CD4-positive, alpha-beta T cell treated with Interleukin-4 for 1 hour (primary cell): ENCODE data around the gene JAML.
A peak's percentile ranks its signal among the peaks of the same experiment; 100 is the strongest.

ENCODE experiments used
- DNase-seq, 2 donors: peaks; one replicate each; pipeline ENCODE4 v3.0.0-alpha.2; 2020 to 2022

JAML gene

DNA sequence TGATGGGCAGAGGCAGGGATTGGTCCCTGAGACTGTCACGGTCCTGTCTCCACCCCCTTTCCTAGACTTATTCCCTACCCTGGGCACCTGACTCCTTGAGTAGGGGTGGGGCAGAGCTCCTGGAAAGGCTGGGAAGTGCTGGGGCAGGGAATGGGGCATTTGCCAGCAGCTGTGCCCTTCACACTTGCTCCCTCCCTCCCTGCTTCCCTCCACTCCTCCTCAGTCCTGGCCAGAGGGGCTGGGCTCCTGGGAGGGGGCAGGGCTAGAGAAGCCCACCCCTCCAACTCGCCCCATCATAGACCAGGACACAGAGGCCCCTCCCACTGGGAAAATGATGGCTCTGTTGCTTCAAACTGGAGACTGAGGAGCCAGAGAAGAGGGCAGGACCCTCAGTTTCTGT lies 59.9 kb downstream of the JAML start:
- DNase-seq = no peak

DNA sequence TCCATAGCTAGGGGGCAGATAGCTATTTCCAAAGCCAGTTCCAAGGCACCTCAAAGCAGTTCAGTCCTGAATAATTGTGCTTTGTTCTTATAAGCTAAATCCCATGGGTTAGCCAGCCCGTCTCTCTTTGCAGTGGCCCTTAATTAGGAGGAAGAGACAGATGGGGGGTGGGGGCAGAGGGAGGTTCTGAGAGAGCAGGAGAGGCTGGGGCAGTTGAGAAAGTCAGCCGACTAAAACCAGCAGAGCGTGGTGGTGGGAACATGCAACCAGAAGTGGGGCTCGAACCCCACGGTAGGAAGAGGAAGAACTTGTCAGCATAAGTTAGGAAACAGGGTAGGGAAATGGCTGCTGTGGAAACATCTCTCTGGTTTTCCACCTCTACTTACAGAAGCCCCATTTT lies 61.3 kb downstream of the JAML start:
- no peak for DNase-seq

DNA sequence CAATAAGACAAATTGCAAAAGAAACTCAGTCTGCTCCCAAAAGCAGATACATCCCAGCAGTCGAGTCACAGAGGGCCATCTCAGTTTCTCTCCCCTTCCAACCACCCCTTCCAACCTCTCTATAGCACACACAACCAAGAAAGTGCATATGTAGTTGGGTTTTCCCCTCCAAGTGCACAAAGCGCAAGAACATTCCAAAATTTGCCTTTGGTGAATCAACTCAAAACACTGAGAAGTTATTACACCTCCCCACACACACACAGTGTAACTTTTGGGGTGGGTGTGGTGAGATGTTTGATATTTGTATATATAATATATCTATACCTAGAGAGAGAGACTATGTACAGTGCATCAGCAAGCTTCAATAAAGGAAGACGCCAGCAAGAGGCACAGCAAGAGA lies 62.0 kb downstream of the JAML start:
- DNase-seq = no peak

DNA sequence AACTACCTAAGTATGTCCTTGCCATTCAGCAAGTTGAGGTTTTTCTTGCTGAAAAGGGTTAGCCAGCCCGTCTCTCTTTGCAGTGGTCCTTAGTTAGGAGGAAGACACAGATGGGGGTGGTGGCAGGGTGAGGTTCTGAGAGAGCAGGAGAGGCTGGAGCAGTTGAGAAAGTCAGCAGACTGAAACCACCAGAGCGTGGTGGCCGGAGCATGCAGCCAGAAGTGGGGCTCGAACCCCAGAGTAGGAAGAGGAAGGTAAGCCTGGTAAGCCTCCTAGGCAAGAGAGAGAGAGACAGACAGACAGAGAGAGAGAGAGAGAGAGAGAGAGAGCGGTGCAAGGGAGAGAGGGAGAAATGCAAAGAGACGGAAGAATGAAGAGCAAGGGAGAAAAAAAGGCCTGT lies 63.0 kb downstream of the JAML start:
- no peak for DNase-seq

DNA sequence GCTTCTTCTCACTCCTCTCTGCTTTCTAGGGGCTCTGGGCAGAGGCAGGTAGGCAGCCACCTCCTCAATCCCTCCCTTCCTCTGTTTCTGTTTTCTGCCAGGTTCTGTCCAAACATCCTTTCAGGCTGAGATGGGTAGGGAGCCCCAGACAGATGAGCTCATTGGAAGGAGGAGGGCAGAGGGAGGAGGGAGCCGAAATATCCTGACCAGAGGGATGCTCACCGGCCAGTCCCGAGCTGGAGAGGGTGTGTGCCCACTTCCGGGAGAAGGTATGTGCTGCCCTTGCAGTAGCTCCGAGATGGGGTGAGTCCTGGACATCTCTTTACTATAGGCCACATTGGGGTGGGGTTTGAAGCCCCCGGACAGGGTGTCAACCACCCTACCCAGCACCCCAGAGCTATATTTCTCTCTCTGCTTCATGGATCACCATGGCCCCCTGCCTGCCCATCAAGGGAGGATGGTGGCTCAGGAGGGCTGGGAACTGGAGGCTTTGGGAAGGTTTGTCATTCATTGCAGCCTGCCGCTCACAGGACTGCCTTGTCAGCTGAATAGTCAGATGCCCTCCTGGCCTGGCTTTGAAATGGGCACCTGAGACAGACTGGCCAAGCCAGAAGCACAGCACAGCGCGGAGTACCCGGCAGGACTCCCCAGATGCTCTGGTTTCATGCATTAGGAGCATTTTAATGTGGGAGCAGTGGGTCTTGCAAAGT lies 67.5 kb downstream of the JAML start:
- DNase-seq = no peak

DNA sequence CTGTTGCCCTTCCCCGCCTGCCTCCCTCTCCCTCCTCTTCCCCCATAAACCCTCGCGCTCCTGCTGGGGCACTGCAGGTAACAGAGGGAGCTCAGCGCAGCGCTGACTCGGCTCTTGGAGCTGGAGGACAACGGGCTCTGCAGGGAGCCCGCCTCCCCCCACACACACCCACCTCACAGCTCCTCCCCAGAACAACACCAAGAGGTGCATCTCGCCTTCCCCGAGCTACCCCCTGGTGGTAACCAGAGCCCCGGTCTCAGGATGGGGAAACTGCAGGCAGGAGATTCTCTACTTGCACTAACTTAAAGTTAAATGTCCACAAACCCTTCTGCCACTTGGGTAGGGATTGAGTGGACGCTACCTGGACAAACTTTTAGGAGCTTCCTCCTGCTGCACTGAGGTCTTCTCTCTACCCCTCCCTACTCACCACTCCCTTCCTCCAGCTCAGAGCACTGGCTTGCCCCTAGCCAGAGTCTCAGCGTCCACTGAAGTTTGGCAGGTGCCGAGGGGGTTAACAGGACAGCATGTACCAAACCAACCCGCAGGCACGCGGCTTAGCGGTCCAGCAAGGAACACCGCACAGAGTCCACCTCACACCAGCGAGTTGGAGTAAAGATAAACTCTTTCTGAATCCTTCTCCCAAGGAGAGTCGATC lies 68.2 kb downstream of the JAML start:
- peak in 1 of 2 donors; percentile 8 for DNase-seq

DNA sequence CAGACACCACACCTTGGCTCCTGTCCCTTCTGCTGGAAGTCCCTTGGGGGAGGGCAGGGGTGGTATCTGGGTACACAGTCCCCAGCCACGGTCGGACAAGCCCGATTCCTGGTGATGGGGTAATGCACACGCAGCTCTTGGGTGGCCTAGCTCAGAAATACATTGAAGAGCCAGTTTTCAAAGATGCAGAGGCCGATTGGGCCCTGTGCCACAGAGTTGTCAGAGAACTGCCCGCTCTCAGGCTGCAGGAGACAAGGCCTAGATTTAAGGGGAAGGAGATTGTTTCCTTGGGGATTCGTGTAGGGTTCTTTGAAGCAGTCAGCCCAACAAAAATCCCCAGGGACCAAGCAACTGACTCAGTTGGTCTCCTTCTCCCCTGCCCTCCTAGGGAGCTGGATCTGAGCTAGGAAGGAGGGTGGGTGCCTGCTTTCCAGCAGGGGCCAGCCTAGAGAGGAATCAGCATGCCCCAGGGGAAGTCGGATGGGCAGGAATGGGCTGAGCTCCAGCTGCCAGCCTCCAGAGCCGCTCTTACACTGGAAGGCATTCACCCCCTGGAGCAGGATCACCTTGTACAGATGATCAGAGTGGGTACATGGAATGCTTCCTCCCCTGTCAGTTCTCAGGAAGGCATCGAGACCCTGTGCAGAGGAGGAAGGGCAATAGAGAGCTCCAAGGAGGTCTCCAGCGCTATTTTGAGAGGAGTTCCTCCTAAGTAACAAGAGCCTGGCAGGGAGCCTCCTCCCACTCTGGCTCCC lies 68.9 kb downstream of the JAML start:
- DNase-seq = no peak

DNA sequence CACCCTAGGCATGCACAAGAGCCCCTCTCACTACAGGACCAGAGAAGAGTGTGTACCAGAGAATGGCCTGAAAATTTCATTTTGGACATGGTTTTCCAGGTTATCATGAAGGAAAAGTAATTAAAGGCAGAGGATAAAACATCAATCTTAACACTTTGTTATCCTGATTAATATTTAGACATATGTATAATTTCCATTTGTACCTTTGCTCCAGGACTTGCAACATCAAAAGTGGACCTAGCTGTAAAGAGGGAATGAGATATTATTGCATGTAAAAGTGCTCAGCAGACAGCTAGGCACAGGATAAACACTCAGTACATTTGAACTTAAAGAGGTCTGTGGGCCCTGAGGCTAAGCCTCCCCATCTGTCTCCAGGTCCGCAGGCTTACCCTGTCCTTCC lies 70.2 kb downstream of the JAML start:
- no peak for DNase-seq

DNA sequence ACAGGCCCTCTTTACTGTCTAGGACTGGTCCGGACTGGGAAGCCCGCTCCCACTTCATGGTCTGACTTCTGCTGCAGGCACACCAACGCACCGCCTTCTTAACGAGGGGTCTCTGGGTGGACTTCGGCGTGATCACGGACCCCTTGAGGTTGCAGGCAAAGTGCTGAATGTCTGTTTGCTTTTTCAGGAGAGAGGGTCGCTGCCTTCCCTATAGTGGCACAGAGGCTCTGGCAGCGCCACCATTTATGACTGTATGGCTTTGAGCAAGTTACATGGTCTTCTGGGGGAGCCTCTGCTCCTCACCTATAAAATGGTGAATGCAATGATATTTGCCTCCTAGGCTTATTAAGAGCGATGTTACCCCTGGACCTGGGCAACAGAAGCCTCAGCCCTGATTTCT lies 70.8 kb downstream of the JAML start:
- no peak for DNase-seq

DNA sequence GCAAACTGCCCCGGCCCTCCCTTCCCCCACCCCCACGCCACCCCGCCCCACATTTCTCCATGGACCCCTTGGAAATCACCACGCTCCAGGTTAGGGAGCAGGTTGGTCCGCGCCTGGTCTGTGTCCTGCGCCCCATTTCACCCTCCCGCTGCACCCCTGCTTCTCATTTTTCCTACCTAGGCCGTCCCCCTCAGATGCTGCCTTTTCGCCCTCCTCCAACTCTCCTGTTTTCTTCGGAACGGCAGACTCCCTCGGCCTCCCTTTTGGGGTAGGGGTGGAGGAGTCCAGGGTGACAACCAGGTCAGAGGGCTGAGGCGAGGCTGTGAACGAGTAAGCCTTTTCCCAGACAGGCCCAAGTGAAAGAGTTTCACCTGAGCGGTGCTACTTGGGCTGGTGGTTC lies 71.3 kb downstream of the JAML start:
- no peak for DNase-seq

DNA sequence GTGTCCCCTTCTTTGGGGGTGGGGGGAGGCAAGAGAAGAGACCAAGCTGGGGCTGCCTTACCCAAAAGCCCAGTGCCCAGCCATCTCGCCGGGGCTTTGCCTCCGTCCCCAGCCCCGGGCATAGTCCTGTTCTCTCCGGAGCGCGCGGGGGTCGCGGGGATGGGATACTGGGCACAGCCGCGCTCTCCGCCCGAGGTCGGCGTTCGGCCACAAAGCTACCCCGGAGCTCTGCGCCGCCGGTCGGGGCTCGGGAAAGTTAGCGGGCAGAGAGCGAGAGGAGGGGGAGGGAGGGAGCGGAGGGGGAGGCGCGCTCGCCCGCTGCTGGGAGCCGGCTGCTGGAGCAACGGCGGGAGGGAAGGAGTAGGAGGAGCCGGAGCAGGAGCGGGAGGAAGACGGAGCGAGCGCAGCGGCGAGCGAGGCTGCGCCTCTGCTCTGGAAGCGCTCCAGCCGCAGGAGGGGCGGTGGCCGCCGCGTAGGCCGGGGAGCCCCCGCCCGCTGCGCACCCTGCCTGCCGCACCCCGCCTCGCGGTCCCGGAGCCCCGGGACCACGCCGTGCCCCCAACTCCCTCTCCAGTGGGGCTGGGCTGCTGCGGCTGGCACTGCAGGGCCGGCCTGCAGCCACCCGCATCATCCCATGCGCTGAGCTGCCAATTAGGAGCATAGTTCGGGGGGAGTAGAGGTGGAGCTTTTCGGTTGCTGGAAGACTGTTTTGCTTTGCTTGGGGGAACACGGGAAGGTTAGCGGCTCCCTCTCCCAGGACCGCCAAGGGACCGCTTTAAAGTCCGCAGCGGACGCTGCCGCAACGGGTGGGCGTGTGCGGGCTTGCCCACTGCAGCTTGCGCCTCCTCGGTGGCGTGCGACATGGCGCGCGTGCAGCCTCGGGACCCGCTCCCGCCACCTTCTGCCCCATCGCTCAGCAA lies 72.0 kb downstream of the JAML start, which contains the start of gene SCN4B:
TSS of gene SCN4B (minus strand) at position 272 of the 920 bp plus-strand sequence. CDS start at position 122, 150 bp downstream.
- no peak for DNase-seq

DNA sequence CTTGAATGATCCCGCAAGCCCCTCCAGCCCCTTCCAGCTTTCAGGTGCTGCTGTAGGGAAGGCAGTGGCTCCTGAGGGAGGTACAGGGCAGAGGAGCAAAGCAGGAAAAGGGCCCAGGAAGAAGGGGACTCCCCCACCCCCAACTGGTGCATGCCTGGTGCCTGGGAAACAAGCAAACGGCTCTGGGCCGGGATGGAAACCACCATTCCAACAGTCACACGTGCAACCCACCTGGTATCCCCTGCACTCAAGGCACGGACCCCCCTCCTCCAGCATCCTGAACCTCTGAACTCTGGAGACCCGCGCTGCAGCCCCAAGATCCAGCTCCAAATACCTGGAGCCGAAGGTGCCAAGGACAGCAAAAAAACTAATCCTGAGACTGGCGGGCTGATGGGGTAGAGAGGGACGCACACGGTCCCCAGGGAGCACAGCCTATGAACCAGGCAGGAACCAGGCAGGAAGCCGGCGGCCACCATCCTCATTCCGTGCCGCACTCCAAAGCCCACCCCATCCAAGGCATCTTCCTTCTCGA lies 72.7 kb downstream of the JAML start:
- no peak for DNase-seq

DNA sequence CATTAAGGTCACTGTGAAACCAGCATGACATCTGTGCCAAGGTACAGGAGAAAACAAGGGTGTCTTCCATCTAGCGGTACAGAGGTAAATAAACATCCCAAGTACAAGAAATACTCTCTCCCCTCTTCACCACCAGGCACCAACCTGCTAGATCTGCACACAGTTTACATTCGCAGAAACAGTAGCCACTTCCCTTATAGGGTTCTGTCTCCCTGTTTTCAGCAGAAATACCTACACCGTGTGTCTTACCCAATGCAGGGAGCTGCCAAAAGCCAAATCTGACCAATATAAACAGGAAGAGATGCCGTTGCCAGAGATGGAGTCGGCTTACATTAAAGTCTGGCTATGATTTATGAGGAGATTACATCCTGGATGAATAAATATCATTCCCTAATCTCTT lies 73.4 kb downstream of the JAML start:
- DNase-seq = no peak

DNA sequence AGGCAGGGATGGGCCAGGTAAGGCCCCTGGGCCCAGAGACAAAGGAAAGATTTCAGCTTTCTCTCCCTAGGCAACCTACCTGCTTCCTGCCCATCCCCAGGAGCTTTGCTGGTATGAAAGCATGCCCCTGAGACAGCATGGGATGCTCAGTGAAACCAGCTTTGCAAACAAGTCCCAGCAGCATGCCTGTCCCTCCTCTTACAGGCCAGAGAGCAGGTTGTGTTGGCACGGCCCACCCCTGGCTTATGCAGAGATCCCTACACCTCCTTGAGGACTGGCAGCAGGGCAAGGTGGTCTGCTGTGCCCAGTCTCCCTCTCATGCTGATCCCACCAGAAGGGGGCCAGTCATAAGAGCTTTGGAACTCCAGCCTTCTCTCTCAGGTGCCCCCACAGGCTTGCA lies 75.3 kb downstream of the JAML start:
- DNase-seq = no peak

DNA sequence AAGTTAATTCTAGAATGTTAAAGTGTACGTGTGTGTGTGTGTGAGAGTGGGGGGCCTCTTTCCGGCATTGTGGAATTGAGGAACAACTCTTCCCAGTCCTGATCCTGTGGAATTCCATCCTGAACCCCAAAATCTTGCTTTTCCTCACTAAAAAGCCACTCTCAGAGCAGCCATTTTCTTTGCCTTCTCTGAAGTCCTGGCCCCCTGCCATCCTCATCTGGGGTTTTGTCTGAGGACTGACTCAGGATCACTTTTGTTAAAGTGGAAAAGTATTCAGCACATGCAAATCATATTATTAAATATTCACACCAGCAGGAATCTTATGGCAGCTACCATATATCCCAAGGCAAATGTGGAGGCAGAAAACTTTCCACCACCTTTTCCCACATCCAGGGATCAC lies 76.0 kb downstream of the JAML start:
- no peak for DNase-seq

DNA sequence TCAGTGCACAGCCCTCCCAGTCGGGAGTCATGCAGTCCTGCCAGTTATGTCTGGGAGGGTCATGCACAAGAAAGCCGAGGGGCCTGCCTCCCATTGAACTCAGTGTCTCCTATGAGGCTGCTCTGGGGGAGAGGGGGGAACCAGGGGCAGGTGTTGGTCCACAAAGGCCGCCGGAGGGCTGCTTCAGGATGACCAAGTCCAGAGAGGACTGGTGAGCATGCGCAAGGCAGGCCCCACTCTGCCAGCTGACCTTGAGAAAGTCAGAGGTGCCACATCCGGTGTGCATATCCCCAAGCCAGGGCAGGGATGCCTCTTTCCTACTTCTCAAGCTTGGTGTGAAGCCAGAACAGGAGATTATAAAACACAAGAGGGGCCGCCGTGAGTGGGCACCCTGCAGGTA lies 76.6 kb downstream of the JAML start:
- no peak for DNase-seq

DNA sequence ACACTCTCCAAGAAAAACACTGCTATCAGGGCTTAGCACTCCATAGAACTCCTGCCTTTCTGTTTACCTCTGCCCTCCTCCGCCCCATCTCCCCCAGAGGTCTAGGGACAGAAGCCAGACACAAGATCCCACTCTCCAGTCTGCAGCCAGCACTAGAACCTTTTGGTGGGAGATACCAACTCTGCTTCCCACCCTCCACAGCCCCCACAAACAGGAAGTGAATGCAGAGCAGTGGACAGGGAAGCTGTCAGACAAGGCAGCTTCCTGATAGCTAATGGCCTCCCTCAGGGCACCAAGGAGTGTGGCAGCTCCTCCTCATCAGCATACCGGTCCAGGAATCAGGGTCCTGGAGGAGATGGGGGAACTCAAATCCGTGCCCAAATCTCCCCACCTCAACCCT lies 77.3 kb downstream of the JAML start:
- no peak for DNase-seq

DNA sequence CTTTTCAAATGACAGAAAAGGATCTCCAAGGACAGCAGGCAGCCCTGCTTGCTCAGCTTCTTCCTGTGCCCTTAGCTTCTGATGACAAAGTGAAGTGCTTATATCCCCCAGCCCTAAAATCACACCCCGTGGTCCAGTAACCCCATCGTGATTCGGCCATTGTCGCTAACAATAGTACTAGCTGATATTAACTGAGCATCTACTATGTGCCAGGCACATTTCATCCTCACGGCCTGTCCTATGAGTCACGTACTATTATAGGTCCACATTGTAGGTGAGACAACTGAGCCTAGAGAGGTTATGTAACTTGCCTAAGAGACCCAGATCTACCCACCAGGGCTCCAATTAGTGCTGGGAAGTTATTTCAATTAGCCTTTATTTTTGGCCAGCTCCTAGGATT lies 78.3 kb downstream of the JAML start:
- no peak for DNase-seq

DNA sequence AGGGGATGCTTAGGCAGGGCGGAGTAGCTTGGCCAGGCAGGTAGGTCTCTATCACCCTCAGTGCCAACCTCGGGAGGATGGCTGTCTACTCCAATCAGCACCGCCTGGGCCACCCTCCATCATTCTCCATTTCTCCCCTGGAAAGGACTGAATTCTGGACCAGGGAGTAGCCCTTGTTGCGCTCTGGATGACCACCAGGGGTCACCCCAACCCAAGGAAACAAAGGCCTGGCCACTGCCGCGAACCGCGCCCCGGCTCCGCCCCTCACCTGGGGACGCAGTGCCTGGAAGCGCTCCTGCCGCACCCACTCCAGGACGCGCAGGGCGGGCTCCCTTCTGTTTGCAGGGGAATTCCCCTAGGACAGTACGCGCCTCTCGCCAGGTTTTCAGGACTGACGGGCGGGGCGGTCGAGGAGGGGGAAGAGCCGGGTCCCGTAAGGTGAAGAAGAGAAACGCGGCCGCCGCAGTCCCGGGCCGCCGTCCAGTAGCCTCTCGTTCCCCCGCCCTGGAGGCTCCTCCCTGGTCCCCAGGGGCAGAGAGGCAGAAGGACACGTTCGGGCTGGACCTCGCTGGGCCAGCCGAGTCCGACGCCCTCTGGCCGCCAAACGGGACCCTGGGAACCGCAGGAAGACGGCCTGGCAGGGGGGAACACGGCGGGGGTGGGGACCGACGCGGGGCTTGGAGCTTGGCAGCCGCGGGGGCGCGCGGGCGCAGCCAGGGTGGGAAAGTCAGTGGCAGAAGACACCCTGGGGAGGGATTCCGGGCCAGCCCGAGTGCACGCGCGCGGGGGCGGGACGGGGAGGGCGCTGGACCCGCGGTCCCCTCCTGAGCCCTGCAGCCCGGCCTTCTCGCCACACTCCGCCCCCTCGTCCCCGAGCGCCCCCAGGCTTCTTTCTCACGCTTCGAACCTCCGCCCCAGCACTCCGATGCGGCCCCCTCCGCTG lies 79.3 kb downstream of the JAML start:
- peak; percentile 84 to 89 for DNase-seq

DNA sequence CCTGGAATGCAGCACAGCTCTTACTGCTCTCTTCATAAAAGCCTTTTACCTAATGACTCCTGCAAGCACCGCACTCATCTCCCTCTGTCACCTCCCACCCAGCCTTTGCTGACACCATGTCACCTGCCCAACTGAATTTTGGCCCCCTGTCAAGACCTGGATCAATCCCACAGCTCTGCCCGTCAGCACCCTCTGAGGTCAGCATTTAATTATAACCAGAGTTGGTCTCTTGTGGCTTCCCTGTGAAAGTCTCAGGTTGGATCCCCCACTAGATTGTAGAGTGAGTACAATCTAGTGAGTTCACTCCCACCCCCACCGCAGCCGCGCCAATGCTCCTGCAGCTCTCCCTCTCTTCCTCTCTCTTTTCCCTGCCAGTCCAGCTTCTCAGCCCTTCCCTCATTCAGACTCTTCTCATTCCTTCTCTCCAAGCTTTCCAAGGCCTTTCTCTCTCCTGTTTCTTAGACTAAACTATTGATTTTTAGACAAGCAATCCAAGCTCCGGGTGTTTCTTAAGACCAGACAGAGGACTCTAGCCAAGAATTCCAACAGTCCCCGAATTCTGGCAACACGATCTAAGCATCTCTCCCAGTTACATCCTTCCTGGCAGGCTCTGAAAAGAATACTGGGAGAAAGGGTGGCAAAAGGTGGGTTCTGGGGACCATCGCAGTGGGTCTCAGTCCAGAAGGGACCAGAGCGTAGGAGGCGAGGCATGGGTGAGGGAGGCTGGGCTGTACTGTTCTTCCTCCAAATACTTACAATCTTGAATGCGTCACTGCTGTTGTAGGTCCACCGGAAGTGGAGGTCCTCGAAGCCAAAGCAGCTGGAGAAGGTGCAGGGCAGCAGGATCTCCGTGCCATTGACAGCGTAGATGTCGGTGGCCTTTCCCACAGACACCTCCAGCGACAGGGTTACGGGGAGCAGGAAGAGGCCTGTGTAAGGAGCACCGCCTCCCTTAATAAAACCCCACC lies 80.2 kb downstream of the JAML start:
- no peak for DNase-seq
